GM12875 (cell line): ENCODE measurements around the gene KRAS.

ENCODE experiments used
- H3K4me3 ChIP-seq: one replicate; pipeline ENCODE4 v1.5.1; 2011; ENCODE audit warnings: low read depth, low read length, control low read depth
- TF ChIP-seq, protein P1 (sequence below): IDR thresholded peaks from 2 replicates; pipeline ENCODE4 v1.5.1; 2011; ENCODE audit warnings: low read depth, mild to moderate bottlenecking, control low read depth, inconsistent platforms, low read length, moderate library complexity, borderline replicate concordance; ENCODE audit not compliant: insufficient read depth

KRAS gene

DNA sequence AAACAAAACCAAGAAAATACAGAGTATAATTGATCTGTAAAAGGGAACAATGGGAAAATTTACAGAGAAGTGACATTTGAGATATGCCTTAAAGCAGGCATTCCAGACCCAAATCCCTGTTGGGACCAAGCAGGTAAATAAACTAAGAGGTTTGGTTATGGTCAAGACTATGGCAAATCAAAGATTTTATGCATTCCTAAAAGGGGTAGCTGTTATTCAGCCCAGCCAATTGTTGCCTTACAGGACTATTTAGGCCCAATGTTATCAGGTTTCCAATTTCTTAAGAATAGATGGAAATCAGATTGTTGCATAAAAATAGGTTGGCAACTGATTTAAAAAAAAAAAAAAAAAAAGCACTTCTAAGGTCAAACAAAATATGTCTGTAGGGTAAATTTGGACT lies 61.1 kb downstream of the KRAS start:
- TF ChIP-seq, protein P1, sequence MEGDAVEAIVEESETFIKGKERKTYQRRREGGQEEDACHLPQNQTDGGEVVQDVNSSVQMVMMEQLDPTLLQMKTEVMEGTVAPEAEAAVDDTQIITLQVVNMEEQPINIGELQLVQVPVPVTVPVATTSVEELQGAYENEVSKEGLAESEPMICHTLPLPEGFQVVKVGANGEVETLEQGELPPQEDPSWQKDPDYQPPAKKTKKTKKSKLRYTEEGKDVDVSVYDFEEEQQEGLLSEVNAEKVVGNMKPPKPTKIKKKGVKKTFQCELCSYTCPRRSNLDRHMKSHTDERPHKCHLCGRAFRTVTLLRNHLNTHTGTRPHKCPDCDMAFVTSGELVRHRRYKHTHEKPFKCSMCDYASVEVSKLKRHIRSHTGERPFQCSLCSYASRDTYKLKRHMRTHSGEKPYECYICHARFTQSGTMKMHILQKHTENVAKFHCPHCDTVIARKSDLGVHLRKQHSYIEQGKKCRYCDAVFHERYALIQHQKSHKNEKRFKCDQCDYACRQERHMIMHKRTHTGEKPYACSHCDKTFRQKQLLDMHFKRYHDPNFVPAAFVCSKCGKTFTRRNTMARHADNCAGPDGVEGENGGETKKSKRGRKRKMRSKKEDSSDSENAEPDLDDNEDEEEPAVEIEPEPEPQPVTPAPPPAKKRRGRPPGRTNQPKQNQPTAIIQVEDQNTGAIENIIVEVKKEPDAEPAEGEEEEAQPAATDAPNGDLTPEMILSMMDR, result no peak
- H3K4me3 ChIP-seq, result no peak overlapping the region

DNA sequence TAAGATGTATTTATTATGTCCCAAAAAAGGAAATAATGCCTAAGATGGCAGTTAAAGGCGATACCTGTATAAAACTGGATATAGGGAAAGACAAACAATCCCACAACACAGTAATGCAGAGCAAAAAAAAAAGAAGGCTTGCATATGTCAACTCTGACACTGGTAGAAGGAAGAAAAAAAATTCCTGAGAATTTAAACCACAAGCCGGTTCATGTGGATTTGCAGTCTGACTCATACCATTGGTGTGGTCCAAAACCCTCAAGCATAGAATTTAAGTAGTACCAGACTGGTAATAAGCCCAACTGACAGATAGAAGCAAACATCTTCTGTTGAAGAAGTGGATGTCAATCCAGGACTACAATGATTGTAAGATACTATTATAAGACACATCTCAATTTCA lies 62.9 kb downstream of the KRAS start:
- TF ChIP-seq, protein P1, result no peak
- H3K4me3 ChIP-seq, result no peak overlapping the region

DNA sequence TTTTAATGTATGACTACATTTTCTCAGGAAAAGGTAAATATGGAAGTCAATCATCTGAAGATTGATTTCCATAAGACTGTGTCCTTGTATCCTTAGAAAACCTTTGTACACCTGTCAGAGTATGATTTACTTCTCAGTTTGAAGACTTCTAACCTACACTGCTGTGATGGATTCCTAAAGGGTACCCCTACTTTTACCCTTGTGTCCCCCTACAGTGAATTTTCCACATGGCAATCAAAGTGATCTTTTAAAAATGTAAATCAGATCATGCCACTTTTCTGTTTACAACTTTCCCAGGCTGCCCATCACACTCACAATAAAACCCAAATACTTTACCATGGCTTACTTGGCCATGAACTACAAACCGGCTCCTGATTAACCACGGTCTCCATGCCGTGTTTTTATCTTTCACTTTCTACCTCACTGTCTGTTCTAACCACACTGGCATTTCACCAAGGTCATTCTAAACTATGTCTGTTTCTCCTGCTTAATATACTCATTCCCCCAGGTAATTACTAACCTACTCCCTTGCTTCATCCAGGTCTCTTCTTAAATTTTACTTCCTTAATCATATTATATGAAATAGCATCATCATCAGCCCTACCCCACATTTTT lies 63.8 kb downstream of the KRAS start:
- TF ChIP-seq, protein P1, result no peak
- H3K4me3 ChIP-seq, result no peak overlapping the region

DNA sequence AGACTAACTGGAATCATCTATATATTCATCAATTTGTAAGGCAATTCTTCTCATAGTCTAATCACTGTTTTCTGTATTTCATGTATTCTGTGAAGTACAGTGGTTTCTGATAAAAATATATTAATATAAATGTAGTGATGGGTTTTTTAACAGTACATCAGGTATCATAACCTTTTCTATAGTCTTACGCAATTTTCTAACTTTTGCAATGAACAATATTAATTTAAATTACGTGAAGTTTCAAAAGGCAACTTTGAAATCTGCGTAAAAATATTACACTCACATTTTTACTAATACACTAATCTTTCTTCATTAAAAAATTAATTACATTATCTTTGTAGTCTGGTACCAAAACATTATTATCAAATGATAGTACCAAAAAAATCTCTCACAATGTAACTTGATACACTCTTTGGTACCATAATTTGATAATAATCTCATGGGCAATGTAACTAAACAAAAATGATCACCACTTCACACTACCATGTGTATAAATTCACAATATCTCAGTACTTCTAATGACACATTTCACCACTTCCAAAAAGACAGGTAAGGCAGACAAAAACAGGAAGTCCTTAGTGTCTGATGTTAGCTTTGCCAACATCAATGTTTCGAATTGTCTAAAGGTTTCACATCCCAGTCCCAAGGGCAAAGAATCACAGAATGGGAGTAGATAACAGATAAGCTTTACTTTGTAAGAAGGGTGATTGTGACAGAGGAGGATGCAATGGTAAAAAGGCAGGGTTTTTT lies 64.5 kb downstream of the KRAS start:
- TF ChIP-seq, protein P1, result no peak
- H3K4me3 ChIP-seq, result no peak overlapping the region

DNA sequence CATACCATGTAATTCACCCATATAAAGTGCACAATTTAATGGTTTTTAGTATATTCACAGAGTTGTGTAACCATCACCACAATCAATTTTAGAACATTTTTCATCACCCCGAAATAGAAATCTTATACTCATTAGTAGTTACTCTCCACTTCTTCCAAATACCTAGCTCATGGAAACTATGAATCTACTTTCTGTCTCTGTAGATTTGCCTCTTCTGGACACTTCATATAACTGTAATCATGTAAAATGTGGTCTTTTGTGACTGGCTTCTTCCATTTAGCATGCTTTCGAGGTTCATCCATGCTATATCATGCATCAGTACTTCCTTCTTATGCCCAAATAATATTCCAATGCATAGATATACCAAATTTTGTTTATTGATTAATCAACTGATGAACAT lies 66.6 kb downstream of the KRAS start:
- H3K4me3 ChIP-seq, result no peak overlapping the region
- TF ChIP-seq, protein P1, result no peak

DNA sequence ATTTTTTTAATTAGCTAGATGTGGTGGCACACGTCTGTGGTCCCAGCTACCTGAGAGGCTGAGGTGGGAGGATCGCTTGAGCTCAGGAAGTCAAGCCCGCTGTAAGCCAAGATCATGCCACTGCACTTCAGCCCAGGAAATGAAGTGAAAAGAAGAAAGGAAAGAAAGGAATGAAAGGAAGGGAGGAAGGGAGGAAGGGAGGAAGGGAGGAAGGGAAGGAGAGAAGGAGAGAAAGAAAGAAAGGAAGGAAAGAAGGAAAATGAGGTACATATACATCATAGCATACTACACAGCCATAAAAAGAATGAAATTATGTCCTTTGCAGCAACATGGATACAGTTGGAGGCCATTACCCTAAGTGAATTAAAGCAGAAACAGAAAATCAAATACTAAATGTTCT lies 68.0 kb downstream of the KRAS start:
- TF ChIP-seq, protein P1, result no peak
- H3K4me3 ChIP-seq, result no peak overlapping the region

DNA sequence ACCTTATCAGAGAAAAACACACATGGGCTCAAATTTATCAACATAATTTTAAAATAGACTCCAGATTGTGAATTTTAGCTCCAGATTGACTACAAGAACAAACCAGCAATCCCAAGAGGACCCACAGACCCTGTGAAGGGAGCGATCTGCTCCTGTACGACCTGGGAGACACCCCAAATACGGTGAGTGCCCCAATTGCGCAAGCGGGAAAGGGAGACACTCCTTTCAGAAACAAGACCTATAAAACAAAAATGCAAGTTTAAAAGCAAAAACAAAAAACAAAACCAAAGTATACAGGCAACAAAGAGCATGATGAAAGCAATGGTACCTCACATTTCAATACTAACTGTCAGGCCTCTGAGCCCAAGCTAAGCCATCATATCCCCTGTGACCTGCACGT lies 87.9 kb downstream of the KRAS start:
- H3K4me3 ChIP-seq, result no peak overlapping the region
- TF ChIP-seq, protein P1, result no peak
